NCI-H146 treated with DMSO at 0.1 percent for 48 hours (cell line): ENCODE measurements around the gene P2RY12.

Experiments used
- DNase-seq: peaks from one replicate; lab custom pipeline; 2025; ENCODE audit not compliant: unreplicated experiment; lab: John Stamatoyannopoulos, UW

The P2RY12 gene

GRCh38 chr3:151347432-151347831 is 37.1 kb downstream of the P2RY12 start:
- DNase-seq = no peak

- no peak for DNase-seq
These were observed 38.3 kb downstream of the P2RY12 start for GRCh38 chr3:151346292-151346691.

- no peak for DNase-seq
These were observed 38.7 kb downstream of the P2RY12 start for GRCh38 chr3:151345859-151346258.

- DNase-seq = no peak
These were observed 52.9 kb downstream of the P2RY12 start for GRCh38 chr3:151331696-151332095.

GRCh38 chr3:151330899-151331298 is 53.7 kb downstream of the P2RY12 start:
- DNase-seq = no peak

- DNase-seq = no peak
These were observed 54.2 kb downstream of the P2RY12 start for GRCh38 chr3:151330379-151330778.

- DNase-seq = no peak
These were observed 55.2 kb downstream of the P2RY12 start, which contains the start of gene P2RY13 for GRCh38 chr3:151329363-151329762. P2RY13 (minus strand) TSS chr3:151329549; CDS start chr3:151329528, 21 bp downstream.

- DNase-seq = no peak
These were observed 56.1 kb downstream of the P2RY12 start for GRCh38 chr3:151328298-151328995.

GRCh38 chr3:151327571-151328198 is 56.9 kb downstream of the P2RY12 start:
- DNase-seq = peak; percentile 10

GRCh38 chr3:151322511-151322910 is 62.0 kb downstream of the P2RY12 start:
- DNase-seq = no peak

GRCh38 chr3:151321526-151321925 is 63.0 kb downstream of the P2RY12 start:
- DNase-seq = no peak

GRCh38 chr3:151320131-151320530 is 64.4 kb downstream of the P2RY12 start:
- DNase-seq = no peak

- DNase-seq = no peak
These were observed 64.9 kb downstream of the P2RY12 start for GRCh38 chr3:151319628-151320027.

GRCh38 chr3:151318991-151319390 is 65.6 kb downstream of the P2RY12 start:
- DNase-seq = no peak

GRCh38 chr3:151318313-151318712 is 66.2 kb downstream of the P2RY12 start:
- DNase-seq = no peak

- DNase-seq = no peak
These were observed 68.1 kb downstream of the P2RY12 start, which contains the start of gene GPR87 for GRCh38 chr3:151316267-151316991. GPR87 (minus strand) TSS chr3:151316820; CDS start chr3:151300100, 16,720 bp downstream.

- no peak for DNase-seq
These were observed 68.7 kb downstream of the P2RY12 start for GRCh38 chr3:151315846-151316245.

GRCh38 chr3:151315136-151315535 is 69.4 kb downstream of the P2RY12 start:
- no peak for DNase-seq

- no peak for DNase-seq
These were observed 70.0 kb downstream of the P2RY12 start for GRCh38 chr3:151314593-151314992.

- no peak for DNase-seq
These were observed 70.4 kb downstream of the P2RY12 start for GRCh38 chr3:151314137-151314536.

- DNase-seq = no peak
These were observed 71.6 kb downstream of the P2RY12 start for GRCh38 chr3:151312972-151313371.

GRCh38 chr3:151309566-151309965 is 75.0 kb downstream of the P2RY12 start:
- DNase-seq = no peak
